NCI-H2227 treated with DMSO at 0.1 percent for 48 hours (cell line): ENCODE measurements around the gene ZNF573.
"Not testable (repeated sequence)": the region's sequence is repeated elsewhere in the genome, so short reads cannot be mapped to it uniquely, and the experiment has no call there.

Source experiments
- DNase-seq: peaks from one replicate; lab custom pipeline; 2025; lab: John Stamatoyannopoulos, UW

ZNF573 gene

GRCh38 chr19:37779127-37780005 is at the start of gene ZNF573:
TSS of gene ZNF573 (minus strand) at chr19:37779586. CDS start at chr19:37773729, 5,857 bp downstream.
- peak; percentile 100 for DNase-seq

GRCh38 chr19:37817180-37817981 is 38.0 kb upstream of the ZNF573 start:
- DNase-seq = peak; percentile 99

GRCh38 chr19:37815611-37816010 is 36.2 kb upstream of the ZNF573 start:
- DNase-seq = not testable (repeated sequence)

GRCh38 chr19:37813340-37813739 is 34.0 kb upstream of the ZNF573 start:
- DNase-seq = no peak

- no peak for DNase-seq
Measured at GRCh38 chr19:37809366-37809765, 30.0 kb upstream of the ZNF573 start.

- DNase-seq = no peak
Measured at GRCh38 chr19:37803249-37803840, 24.0 kb upstream of the ZNF573 start.

GRCh38 chr19:37790244-37790925 is 11.0 kb upstream of the ZNF573 start:
- no peak for DNase-seq

- no peak for DNase-seq
Measured at GRCh38 chr19:37778613-37779126, 716 bp downstream of the ZNF573 start.

GRCh38 chr19:37770985-37771384 is 8.4 kb downstream of the ZNF573 start:
- no peak for DNase-seq

- no peak for DNase-seq
Measured at GRCh38 chr19:37763488-37763887, 15.9 kb downstream of the ZNF573 start.

- not testable (repeated sequence) for DNase-seq
Measured at GRCh38 chr19:37757683-37758082, 21.7 kb downstream of the ZNF573 start.

GRCh38 chr19:37738371-37738770 is 41.0 kb downstream of the ZNF573 start:
- no peak for DNase-seq

GRCh38 chr19:37725181-37725580 is 54.2 kb downstream of the ZNF573 start:
- DNase-seq = no peak

- no peak for DNase-seq
Measured at GRCh38 chr19:37719927-37720265, 59.5 kb downstream of the ZNF573 start.

- peak; percentile 100 for DNase-seq
Measured at GRCh38 chr19:37719111-37719926, 60.1 kb downstream of the ZNF573 start, which contains the start of gene ZNF607. TSS of gene ZNF607 (minus strand) at chr19:37719761. CDS start at chr19:37711618, 8,143 bp downstream.

GRCh38 chr19:37718304-37718703 is 61.1 kb downstream of the ZNF573 start:
- DNase-seq = peak; percentile 68

- DNase-seq = no peak
Measured at GRCh38 chr19:37716140-37716539, 63.2 kb downstream of the ZNF573 start.

GRCh38 chr19:37706052-37706605 is 73.3 kb downstream of the ZNF573 start:
- no peak for DNase-seq

- no peak for DNase-seq
Measured at GRCh38 chr19:37699057-37699456, 80.3 kb downstream of the ZNF573 start.

GRCh38 chr19:37698216-37698615 is 81.2 kb downstream of the ZNF573 start:
- DNase-seq = no peak
